Psoas muscle (tissue), 8 donors: ENCODE results near the gene BRF1. TPM values are rescaled to one million over a fixed set of nuclear protein-coding genes. Genes with fewer than 3 reads are reported as not detected.
A peak's percentile ranks its signal among the peaks of the same experiment; 100 is the strongest.

Experiments used
- ATAC-seq, 4 donors: fragments of 200-7000 bp; cut with Tn5 transposase; one replicate each; pipeline ENCODE4 v1.9.1; 2020; ENCODE audit warnings: moderate library complexity in 3 of 4, mild to moderate bottlenecking in 2 of 4
- DNase-seq, 2 donors: peaks; one replicate each; pipeline ENCODE4 v3.0.0-alpha.2; 2020
- H3K27ac ChIP-seq: fragments of 200-600 bp; one replicate; pipeline ENCODE4 v1.8.0; 2022
- H3K27me3 ChIP-seq, 3 donors: fragments of 200-600 bp in 1 of 3; one replicate each; pipeline versions ENCODE4 v1.6.1 to v1.8.0; 2013 to 2022; ENCODE audit warnings: low read length in 2 of 3, mild to moderate bottlenecking in 2 of 3, moderate library complexity in 1 of 3; ENCODE audit not compliant: insufficient read depth in 3 of 3
- H3K36me3 ChIP-seq, 2 donors: fragments of 200-600 bp in 1 of 2; one replicate each; pipeline versions ENCODE4 v1.6.1 to v1.8.0; 2013 to 2022; ENCODE audit warnings: low read depth in 1 of 2, mild to moderate bottlenecking in 1 of 2, moderate library complexity in 1 of 2; ENCODE audit not compliant: insufficient read depth in 1 of 2
- H3K4me1 ChIP-seq: fragments of 200-600 bp; one replicate; pipeline ENCODE4 v1.8.0; 2022
- H3K4me3 ChIP-seq: fragments of 200-600 bp; one replicate; pipeline ENCODE4 v1.8.0; 2022; ENCODE audit warnings: mild to moderate bottlenecking
- H3K9me3 ChIP-seq: fragments of 200-600 bp; one replicate; pipeline ENCODE4 v1.8.0; 2022
- WGBS, 3 donors: extraction: QIAGEN DNeasy Blood & Tissue Kit; methylation state at CpG; one replicate each; pipeline versions ENCODE4 v1.1.6 to v1.1.7; 2013; 5-methylcytosine and 5-hydroxymethylcytosine counted together
- intact Hi-C, 2 donors: fragments of 100-400 bp; cut with DNase I; formaldehyde crosslinking; loops; one replicate each; pipeline versions ENCODE4 v1.11.0 to v1.14.2; 2022
- long read RNA-seq, 2 donors: library from polyadenylated mRNA; unstranded; transcript quantifications; one replicate each; pipeline ENCODE4 v2.0.0, GENCODE V29; 2021
- polyA plus RNA-seq, 3 donors: library from polyadenylated mRNA; stranded (reverse); fragments of 200-250 nt; gene quantifications; one replicate each; pipeline ENCODE4 v1.2.3, GENCODE V29; 2013
- total RNA-seq, 4 donors: library from RNA; stranded (reverse); fragmentation: NEBNext Ultra II Directional in 2 of 4; extraction: Animal tissue kit (Norgen Biotek cat#: 25700) in 2 of 4; gene quantifications; one replicate each; pipeline versions ENCODE4 v1.2.1 to v1.2.4, GENCODE V29; 2021 to 2023
- TF ChIP-seq, protein P1 (sequence below): fragments of 200-600 bp; IDR thresholded peaks from one replicate; pipeline ENCODE4 v1.8.0; 2022; ENCODE audit warnings: antibody characterized with exemption
- donor health status: healthy with polysubstance abuse.
- donor health status: DM: no; HTN: no; CAD: no; lungs with moderate emphysema.
- donor health status: Bipolar disorder and iron deficiency.
- donor health status: healthy.
- donor health status: DM: yes; HTN: yes; CAD: no.
- donor health status: DM: no; HTN: no; CAD: no.
- donor health status: DM: no; HTN: no; CAD: no.
- donor health status: DM: yes; HTN: yes; CAD: no.

Gene BRF1, protein sequence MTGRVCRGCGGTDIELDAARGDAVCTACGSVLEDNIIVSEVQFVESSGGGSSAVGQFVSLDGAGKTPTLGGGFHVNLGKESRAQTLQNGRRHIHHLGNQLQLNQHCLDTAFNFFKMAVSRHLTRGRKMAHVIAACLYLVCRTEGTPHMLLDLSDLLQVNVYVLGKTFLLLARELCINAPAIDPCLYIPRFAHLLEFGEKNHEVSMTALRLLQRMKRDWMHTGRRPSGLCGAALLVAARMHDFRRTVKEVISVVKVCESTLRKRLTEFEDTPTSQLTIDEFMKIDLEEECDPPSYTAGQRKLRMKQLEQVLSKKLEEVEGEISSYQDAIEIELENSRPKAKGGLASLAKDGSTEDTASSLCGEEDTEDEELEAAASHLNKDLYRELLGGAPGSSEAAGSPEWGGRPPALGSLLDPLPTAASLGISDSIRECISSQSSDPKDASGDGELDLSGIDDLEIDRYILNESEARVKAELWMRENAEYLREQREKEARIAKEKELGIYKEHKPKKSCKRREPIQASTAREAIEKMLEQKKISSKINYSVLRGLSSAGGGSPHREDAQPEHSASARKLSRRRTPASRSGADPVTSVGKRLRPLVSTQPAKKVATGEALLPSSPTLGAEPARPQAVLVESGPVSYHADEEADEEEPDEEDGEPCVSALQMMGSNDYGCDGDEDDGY
- 10 to 100 TPM; 17.1 to 26.2 (median 20.9) TPM for total RNA-seq
- polyA plus RNA-seq: 10 to 100 TPM; 12.9 to 15.3 (median 13.4) TPM
- long read RNA-seq, donor 1, transcript BRF1-211 (18 exons, 3,358 nt): major isoform, 6 of 11 reads
- long read RNA-seq, donor 1, partial matches to known transcripts: 2 of 11 reads
- long read RNA-seq, donor 1, other reads (novel, unspliced or antisense): 3 of 11 reads
- long read RNA-seq, donor 2, transcript BRF1-211 (18 exons, 3,358 nt): major isoform, 13 of 38 reads
- long read RNA-seq, donor 2, partial matches to known transcripts: 17 of 38 reads
- long read RNA-seq, donor 2, other reads (novel, unspliced or antisense): 6 of 38 reads

DNA sequence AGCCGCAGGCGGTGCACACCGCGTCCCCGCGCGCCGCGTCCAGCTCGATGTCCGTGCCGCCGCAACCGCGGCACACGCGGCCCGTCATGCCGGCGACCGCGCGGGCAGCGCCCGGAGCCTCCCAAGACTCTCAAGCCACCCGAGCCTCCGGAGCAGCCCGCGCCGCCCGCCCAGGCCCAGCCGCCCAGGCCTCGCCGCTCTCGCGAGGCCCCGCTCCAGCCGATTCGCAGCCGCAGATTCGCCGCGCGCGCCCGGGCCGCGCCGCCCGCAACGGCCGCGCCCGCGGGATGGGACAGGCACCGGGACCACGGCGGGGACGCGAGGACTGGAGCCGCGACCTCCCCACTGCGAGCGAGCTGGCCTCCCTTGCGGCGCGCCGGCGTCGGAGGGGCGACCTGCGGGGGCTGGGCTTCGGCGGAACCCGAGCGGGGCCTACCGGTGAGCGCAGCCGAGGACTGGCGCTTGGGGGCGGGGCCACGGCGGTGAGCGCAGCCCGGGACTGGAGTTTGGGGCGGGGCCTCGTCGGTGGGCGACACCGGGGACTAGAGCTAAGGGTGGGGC lies at the start of gene BRF1:
Gene BRF1, minus strand, starts transcription at position 460 of the 561 bp plus-strand sequence. Its CDS starts 372 bp downstream, at position 88.
- Histone ChIP-seq H3K4me3 (peak within 1 kb of the TSS; percentile 95), H3K9me3 (no peaks in the 10 kb centered on the region), H3K4me1 (peaks cover 13% of the 10 kb centered on the region), H3K27me3 (no peaks in the 10 kb centered on the region), H3K36me3 (no peaks in the 10 kb centered on the region), H3K27ac (peak within 1 kb of the TSS; percentile 95)
- intact Hi-C loops: no loop called here
- WGBS, 3 donors: 0% methylated on average over 50 to 90 of the region's 90 CpGs
- TF ChIP-seq, protein P1, sequence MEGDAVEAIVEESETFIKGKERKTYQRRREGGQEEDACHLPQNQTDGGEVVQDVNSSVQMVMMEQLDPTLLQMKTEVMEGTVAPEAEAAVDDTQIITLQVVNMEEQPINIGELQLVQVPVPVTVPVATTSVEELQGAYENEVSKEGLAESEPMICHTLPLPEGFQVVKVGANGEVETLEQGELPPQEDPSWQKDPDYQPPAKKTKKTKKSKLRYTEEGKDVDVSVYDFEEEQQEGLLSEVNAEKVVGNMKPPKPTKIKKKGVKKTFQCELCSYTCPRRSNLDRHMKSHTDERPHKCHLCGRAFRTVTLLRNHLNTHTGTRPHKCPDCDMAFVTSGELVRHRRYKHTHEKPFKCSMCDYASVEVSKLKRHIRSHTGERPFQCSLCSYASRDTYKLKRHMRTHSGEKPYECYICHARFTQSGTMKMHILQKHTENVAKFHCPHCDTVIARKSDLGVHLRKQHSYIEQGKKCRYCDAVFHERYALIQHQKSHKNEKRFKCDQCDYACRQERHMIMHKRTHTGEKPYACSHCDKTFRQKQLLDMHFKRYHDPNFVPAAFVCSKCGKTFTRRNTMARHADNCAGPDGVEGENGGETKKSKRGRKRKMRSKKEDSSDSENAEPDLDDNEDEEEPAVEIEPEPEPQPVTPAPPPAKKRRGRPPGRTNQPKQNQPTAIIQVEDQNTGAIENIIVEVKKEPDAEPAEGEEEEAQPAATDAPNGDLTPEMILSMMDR: no peak
- ATAC-seq (peak; percentile 91 to 94 (median 93)), DNase-seq (peak; percentile 97 to 98)

DNA sequence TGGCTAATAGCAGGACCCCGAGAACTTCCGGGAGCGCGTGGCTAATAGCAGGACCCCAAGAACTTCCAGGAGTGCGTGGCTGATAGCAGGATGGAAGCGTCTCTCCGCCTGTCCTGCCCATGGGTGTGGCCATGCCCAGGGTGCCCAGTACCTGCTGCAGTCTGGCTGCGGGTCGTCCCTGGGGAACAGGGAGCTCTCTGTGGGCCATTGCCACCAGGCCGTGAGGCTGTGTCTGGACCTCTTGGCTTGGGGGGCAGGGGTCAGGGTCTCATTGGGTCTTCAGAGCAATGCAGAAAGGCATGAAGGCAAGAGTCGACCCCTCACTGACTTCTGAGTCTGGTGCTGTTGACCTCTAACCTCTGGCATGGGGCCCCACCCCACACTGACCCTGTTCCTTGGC lies 49.2 kb upstream of the BRF1 start:
- no peak for DNase-seq
- H3K4me1 ChIP-seq: peaks cover 10% of the 10 kb centered on the region
- intact Hi-C loops: loop anchor here (5.0 kb wide), 4 partner anchors 33 to 148 kb away; no protein-coding TSS in a partner anchor
- peaks cover 0 to 20% of the 10 kb centered on the region in 2 donors for H3K36me3 ChIP-seq
- ATAC-seq: no peak
- no peak overlapping the region for H3K4me3 ChIP-seq
- H3K27me3 ChIP-seq: no peaks in the 10 kb centered on the region
- no peaks in the 10 kb centered on the region for H3K9me3 ChIP-seq
- TF ChIP-seq, protein P1: no peak
- no peak overlapping the region for H3K27ac ChIP-seq
- 84 to 93% (median 92%) methylated on average over 11 of the region's 11 CpGs for WGBS, 3 donors

DNA sequence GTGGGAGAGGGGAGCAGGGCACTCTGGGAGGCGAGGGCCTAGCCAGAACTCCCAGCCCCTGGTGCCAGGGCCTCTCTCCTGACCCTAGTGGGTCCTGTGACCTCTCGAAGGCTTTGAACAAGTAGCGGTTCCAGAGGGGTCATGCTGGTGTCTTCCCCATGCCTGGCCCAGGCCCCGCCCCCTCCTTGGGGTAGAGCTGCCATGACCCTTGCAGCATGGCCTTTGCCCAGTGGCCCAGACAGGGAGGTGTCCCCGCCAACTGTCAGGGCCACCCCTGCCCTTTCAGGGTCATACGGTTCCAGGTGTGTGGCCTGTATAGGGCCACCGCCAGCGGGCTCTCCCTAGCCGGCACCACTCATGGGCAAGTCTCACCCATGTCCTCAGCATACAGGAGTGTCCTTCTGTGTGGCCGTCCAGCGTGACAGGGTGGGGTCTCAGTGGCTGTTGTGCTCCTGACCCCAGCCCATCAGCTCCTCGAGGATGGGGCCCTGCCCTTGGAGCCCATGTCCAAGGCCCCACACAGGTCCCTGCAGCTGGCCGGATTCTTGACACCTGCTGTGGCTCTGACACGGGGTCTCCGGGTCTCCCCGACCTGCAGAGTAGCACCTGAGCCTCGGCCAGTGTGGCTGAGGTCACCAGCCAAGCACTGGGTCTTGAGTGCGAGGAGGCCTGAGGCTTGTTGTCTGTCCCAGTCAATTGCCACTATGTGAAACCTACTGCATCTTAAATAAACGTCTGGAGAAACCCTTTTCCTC lies 48.3 kb upstream of the BRF1 start:
- 84 to 88% (median 87%) methylated on average over 17 to 19 of the region's 19 CpGs for WGBS, 3 donors
- no peak overlapping the region for H3K4me3 ChIP-seq
- ATAC-seq (no peak), DNase-seq (no peak)
- intact Hi-C loops: no loop called here
- H3K4me1 ChIP-seq: peaks cover 10% of the 10 kb centered on the region
- H3K27me3 ChIP-seq: no peaks in the 10 kb centered on the region
- no peak overlapping the region for H3K27ac ChIP-seq
- no peaks in the 10 kb centered on the region for H3K9me3 ChIP-seq
- TF ChIP-seq, protein P1: no peak
- H3K36me3 ChIP-seq: peaks cover 0 to 11% of the 10 kb centered on the region in 2 donors
